GM11168 (cell line): Measurements from ENCODE around the gene IFI6.
"Not testable (repeated sequence)": the region's sequence is repeated elsewhere in the genome, so short reads cannot be mapped to it uniquely, and the experiment has no call there.

Source experiments
- in situ Hi-C: fragments of 300-500 bp; cut with MboI; formaldehyde crosslinking; loops from one replicate; pipeline ENCODE4 v1.12.0; 2022; ENCODE audit warnings: low sequenced_read_pairs; ENCODE audit not compliant: unreplicated experiment

The IFI6 gene

GRCh38 chr1:27632387-27633297 lies 39.4 kb downstream of the IFI6 start:
- in situ Hi-C loops: no loop called here

GRCh38 chr1:27630859-27631491 lies 41.0 kb downstream of the IFI6 start:
- in situ Hi-C loops: no loop called here

- in situ Hi-C loops: no loop called here
Observed at GRCh38 chr1:27628712-27629111, 43.3 kb downstream of the IFI6 start.

GRCh38 chr1:27627733-27628132 lies 44.3 kb downstream of the IFI6 start:
- in situ Hi-C loops: not testable (repeated sequence)

- in situ Hi-C loops: no loop called here
Observed at GRCh38 chr1:27627061-27627460, 44.9 kb downstream of the IFI6 start.

- in situ Hi-C loops: no loop called here
Observed at GRCh38 chr1:27626031-27626935, 45.7 kb downstream of the IFI6 start.

- in situ Hi-C loops: no loop called here
Observed at GRCh38 chr1:27624467-27625178, 47.4 kb downstream of the IFI6 start.

- in situ Hi-C loops: no loop called here
Observed at GRCh38 chr1:27623327-27624212, 48.4 kb downstream of the IFI6 start.

- in situ Hi-C loops: no loop called here
Observed at GRCh38 chr1:27622828-27623227, 49.2 kb downstream of the IFI6 start.

GRCh38 chr1:27621051-27621920 lies 50.7 kb downstream of the IFI6 start:
- in situ Hi-C loops: no loop called here

- in situ Hi-C loops: not testable (repeated sequence)
Observed at GRCh38 chr1:27619782-27620438, 52.1 kb downstream of the IFI6 start.

GRCh38 chr1:27618341-27619082 lies 53.5 kb downstream of the IFI6 start:
- in situ Hi-C loops: no loop called here

GRCh38 chr1:27617420-27617819 lies 54.6 kb downstream of the IFI6 start:
- in situ Hi-C loops: no loop called here

- in situ Hi-C loops: no loop called here
Observed at GRCh38 chr1:27616441-27616840, 55.6 kb downstream of the IFI6 start.
